Limb (tissue), 2 donors: ENCODE results near the gene NFIA.
"Not testable (repeated sequence)": the region's sequence is repeated elsewhere in the genome, so short reads cannot be mapped to it uniquely, and the experiment has no call there.

ENCODE experiments used
- DNase-seq, 2 donors: peaks; one replicate each; pipeline ENCODE4 v3.0.0-alpha.2; 2016; ENCODE audit errors: extremely low spot score in 2 of 2

Gene NFIA

DNA sequence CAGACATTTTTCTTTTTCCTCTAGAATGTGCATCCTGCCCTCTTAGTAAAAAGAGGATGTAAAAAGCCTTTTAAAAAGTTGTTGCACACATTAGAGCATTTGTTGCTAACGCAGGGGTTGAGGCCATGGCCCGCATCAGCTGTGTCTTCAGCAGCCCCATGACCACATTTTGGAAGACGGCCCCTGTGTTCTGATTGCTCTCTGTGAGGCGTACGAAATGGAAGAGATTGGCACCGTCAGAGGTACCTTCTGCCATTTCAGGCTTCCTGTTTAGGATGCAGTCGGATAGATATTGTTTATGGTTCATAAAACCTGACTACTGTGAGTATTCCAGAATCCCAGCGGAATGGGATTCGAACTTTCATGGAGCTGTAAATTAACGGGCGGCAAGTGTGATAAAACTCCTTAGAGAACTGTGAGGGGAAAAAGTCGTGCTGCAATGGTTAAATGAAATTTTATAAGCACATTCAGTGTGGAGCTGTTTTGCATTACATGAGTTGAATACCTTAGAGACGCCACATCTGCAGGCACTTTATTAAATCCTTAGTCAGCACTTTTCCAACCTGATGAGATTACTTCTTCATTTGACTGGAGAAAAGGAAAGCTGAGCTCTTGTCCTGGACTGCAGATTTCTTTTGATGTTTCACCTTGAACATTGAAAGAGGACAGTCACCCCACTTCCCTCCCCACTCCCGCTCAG is 368.7 kb downstream of the NFIA start:
- peak; percentile 56 to 86 for DNase-seq

DNA sequence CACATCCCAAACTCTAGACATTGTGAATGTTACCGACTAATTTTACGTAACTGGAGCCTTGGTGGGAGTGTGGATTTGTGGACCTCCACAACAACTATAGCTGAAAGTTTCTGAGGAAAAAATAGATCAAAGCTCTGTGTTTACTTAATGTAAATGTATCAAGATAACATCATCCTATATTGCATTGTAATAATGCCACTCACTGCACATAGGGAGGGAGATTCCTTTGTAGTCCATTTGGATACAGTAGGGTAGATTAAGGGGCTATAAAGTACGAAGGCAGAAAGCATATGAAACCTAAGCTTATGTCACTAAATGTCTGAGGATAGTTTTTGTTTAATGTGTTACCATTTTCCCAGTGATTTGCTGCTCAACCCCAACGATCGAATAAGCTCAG is 369.2 kb downstream of the NFIA start:
- no peak for DNase-seq

DNA sequence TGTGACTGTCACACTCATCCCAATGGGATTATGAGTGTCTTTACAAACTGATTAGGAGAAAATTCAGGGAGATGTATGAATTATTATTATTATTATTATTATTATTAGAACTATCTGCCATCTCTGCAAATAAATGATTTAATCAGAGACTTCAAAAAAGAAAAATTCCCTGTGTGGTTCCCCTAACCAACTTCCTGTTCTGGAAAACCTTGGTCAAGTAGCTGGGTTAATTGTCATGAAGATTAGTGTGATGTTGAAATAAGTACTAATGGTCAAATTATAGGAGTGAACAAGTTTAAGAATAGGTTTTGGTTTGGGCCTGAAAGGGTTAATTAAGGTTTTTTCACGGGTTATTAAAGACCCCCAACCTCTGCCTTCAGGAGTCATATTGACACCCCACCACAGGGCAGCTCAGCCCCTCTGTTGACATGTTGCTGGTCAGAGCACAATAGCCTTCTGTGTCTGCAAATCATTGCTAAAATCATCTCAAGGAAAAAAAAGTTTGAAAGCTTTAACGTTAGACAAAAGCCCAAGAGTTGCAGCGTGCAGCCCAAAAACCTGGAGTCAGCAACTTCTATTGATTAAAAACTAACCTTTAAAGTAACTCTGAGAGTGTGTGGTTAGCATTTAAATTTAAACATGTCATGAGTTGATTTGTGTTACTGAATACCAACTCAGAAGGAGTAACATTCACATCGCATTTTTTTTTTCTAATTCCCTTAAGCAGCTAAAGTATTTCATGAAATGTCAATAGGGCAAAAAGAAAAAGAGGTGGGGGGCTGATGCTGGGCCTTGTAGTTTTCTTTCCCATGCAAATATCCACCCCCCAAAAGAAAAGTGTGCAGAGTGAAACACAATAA is 370.0 kb downstream of the NFIA start:
- DNase-seq = no peak

DNA sequence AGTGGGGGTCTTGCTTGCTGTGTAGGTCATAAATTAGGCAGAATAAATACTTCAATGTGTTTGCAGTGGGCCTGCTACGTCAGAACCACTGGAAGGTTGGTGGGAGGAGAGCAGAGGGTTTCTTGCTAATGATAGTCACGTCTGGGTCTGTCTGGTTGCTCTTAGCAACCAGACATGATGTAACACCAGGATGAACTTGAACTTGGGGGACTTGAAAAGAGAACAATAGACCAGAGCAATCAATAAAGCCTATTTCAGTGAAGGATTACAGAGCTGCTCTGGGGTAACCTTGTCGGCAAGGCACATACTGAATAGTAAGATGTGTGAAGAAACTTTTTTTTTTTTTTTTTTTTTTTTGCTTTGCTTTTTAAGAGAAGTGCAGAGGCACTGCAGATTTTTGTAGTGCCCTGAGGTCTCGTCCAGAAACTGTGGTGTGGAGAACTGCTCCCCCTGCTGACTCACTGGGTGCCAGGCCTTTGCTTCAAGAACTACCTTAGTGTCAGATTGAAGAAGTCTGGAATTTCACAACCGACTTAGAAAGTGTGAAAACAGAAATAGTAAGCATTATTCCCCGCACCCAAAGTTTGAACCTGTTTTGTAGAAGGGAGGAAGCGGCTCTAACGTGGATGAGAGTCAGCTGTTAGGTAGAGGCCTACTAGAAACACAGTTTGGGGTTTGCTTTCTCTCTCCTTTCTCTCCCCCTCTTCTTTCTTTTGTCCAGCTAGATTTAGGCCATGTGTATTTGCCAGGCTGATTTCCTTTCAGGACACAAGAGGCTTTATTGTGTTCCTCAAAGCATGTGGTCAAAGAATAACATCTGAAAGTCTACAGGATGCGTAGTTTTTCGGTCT is 371.0 kb downstream of the NFIA start:
- DNase-seq = peak; percentile 89 to 93

DNA sequence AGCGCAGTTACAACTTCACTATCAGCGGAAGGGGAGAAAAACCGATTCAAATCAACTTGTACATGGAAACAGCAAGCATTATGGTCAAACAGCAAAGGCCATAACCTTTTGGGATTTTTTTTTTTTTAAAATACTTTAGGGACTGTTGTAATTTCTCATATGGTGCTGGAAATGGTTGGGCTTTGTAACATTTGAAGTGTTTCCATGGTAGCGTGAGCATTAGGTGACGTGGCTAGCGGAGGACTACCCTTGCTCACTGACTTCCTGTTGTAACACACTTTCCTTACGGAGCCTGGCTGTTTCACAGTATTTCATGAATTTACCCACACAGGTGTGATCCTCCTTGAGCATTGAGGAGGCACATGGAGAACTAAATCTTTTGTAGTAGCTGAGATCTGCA is 373.0 kb downstream of the NFIA start:
- DNase-seq = no peak

DNA sequence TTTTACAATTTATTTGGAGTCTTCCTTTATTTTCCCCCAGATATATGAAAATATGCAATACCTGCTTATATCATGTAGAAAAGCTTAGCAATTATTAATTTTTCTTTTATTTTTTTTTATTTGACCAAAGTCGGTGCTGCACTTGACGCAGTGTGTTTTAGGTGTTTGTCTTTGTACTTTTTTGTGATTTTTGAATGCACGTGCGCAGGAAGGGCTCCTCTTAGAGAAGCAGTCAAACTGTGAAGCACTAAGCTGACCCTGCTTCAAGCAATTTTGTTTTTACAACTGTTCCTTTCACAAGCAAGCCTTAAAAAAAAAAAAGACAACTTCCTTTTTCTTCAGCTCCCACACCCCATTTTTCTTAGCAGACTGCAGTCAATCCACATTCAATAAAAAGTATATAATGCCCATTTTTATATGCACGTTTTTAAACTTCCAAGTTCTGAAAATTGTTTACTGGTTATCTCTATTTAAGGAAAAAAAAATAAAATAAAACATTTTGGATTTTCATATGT is 375.2 kb downstream of the NFIA start:
- DNase-seq = no peak

DNA sequence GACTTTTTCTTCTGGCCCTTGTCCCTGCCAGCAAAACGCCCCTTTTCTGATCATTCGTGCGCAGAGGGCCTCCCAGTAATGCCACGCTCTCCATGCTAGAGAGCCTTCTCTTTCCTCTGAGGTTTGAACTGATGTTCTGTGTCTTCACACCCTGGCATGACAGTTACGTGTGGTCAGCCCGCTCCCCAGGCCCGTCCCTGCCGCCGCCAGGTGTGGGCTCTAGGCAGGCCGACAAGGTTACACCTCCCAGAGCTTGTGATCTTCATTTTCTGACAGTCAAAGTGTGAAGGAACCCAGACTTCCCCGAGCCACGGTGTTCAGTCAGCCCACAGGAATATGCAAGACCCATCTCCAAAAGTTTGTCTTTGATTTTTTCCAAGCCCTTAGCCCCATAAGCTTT is 377.0 kb downstream of the NFIA start:
- no peak for DNase-seq

DNA sequence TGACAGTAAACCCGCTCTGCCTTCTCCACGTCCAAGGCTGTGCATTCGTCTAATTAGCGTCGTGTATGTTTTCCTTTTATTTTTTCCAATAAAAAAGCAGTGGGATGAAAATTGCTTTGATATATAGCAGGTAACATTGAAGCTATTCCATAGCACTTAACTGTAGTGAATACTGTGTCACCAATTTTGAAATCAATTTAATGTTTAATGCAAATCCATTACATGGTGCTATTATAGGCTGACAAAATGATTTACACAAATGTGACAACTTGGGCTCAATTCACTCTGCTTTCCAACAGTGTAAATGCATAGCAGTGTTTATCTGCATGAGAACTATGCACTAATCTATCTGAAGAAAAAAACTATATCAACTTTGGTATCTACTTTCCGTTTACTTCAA is 377.8 kb downstream of the NFIA start:
- DNase-seq = no peak

DNA sequence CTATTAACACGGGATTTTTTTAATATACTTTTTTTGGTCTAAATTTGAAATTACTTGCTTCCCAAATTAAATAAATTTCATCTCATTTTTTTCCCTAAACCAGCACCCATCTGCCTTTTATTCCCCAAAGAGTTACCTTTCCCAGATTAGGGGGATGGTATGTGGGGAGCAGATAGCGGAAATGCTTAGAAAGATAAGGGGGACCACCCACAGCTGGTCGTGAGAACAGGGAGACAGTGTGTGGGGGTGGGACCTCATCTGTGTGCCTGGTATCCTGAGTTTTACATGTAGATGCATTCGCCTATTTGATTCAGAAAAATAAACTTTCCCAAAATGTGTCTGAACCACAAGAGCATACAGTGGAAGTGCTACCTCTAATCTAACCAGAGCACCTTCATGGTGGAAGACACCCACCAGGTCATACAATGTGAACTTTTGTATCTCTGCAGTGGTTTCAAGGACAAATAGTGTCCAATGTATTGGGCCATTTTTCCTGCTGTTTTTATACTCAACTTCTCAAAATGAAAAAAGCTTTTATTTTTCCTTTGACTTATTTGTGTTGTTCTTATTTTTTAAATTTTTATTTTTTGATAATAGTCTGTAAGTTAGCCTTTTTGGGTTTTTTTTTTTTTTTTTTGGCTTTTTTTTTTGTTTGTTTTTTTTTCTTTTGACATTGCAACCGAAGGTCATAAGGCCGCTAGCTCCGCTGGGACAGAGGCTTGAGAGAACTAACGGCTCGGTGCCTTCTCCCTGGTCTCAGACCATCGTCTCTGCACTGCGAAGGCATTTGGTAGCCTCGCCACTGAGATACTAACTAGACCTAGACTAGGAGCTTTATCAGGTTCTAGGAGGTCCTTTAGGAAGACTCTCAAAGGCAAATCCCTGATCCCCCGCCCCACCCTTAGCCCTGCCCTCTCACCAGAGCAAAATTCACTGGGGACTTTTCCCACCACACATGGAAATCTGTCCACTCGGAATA is 379.3 kb downstream of the NFIA start:
- DNase-seq = no peak

DNA sequence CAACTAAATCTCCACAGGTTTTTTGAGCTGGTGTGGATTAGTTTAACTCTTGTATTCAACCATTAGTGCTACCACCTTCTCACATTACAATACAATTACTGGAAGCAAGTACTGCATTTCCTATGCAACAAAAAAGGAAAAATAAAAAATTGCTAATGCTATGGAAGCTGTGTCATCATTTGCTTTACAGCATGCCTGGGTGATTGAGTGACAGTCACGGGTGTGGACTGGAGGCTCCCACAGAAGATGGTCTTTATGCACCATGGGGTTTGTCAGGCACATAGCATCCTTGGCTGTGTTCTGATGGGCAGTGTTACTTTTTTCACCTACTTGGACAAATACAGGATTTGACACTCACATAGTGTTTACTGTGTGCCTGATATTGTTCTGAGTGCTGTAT is 380.3 kb downstream of the NFIA start:
- no peak for DNase-seq

DNA sequence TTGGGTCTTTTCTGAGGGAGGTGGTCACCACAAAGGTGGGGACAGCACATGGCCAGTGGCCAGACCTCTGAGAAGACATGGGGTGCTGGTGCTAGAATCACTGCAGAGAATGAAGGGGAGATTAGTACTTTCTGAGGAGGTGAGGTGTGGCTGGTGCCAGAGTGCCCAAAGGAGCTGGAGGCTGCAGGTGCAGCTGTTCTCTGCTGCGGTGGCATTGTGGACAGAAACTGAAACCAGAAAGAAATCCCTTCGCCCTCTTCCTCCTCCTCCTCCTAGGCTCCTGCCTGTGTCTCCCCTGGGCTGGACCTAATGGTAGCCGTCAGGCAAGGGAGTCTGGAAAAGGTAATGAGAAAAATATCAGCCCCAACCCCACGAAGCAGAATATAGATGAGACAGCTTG is 380.9 kb downstream of the NFIA start:
- no peak for DNase-seq

DNA sequence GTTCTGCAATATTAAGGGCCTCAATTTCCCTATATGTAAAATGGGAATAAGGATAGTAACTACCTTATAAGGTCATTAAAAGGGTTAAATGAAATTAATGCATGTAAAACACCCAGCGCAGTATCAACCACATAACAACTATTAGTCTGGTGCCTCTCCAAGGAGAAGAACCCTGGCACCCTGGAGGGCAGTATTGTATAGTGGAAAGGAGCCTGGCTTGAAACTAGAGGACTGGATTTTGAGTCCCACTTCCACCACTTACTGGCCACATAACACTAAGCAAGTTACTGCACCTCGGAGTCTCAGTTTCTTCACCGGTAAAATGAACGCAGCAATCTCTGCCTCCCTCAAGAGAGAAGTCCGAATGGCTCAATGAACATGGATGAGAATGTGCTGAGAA is 385.5 kb downstream of the NFIA start:
- not testable (repeated sequence) for DNase-seq

DNA sequence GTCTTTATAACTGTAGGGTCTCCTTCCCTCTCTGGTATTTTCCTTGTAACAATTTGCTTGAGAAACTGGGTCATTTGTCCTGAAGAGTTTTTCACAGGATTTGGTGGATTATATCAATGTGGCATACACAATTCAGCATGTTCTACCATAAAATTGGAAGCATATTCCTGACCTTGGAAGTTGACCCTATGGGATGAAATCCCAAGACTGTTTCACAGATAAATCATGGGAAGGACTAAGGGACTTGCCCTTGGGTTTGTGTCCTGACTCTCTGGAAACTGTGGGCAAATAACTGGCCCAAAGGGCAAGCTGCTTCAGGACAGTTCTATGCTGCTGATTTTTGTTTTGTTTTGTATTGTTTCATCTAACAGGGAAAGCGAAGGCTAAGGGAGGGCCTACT is 387.0 kb downstream of the NFIA start:
- DNase-seq = no peak

DNA sequence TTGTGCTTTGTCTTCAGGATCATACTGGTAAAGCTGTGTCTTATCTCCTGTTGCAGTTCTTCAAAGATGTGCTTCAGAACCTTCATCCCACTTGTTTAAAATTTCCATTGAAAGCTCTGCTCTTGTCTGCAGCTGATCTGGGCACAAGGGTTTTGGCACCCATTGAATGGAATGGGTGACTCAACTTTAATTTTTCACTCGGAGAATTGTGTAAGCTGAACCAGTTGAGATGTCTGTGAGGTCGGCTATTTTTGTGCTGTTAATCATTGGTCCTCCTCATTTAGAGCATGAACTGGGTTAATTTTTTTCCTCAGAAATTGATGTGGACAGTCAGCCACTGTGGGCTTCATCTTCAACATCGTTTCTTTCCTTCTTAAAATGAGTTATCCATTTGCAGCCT is 390.5 kb downstream of the NFIA start:
- DNase-seq = no peak

DNA sequence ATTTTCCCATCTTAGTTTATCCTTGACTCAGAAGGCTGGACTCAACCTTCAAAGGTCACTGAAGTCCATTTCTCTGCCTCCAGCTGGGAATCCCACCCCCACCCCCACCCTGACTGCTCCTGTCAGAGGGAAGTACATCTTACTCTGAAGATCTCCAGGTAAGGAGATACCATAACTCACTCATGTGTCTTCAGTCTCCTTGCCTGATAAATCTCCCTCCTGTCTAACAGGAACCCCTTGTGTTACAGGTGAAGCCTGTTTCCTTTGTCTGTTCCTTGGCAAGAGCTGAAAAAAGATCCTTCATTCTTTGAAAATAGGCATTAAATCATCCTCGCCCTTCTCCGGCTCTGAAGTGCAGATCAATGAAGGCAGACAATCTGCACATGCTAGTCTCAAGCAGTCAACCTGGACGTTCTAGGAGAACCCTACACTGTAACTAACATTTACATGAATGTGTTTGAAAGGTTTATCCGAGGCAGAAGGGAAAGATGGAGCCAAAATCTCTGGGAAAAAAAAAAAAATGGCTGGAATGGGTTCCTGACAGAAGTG is 392.0 kb downstream of the NFIA start:
- DNase-seq = no peak

DNA sequence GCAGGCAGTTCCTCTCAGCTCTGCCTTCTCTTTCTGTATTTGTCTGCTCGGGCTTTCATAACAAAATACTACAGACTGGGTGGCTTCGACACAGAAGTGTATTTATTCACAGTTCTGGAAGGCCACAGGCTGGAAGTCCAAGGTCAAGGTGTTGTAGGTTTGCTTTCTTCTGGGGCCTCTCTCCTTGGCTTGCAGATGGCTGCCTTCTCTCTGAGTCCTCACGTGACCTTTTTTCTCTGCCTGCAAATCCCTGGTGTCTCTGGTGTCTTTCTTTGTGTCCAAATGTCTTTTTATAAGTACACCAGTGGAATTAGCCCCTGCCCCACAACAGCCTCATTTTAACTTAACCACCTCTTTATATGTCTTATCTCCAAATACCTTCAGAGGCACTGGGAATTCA is 392.6 kb downstream of the NFIA start:
- DNase-seq = no peak

DNA sequence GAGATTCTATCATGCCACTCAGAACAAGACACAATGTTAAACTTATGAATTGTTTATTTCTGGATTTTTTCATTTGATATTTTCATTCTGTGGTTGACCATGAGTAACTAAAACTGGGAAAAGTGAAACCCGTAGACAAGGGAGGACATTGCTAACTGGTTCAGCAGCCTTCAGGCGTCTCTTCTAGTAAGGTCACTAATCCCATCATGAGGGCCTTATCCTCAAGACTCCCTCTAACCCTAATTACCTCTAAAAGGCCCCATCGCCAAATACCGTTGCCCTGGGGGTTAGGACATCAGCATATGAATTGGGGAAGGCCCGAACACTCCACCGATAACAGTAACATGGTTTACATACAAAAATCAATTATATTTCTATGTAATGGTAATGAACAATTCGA is 394.9 kb downstream of the NFIA start:
- no peak for DNase-seq

DNA sequence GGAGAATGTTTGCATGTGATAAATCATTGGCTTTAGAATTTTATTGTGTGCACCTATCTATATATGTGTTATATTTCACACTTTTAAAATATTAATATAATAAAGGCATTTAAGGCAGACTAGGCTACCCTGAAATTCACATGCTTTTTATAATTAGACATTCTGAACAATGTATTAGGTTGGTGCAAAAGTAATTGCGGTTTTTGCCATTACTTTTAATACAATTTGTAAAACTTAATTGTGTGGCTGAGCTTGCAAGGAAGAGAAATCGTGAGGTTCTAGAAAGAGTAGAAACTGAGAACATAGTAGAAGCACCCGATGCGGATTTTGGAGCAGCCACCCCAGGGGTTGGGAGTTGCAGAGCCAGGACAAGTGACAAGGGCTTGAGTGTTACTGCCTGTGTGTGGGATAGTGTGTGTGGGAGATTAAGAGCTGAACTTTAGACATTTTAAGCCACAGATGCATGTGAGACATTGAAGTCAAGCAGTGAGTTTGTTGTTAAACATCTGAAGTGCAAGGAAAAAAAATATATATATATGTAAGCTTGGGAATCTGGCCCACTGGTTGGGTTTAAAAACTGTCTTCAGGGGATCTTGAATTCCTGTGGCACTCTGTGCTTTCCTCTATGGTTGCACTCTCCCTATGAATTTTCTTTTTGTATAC is 398.0 kb downstream of the NFIA start:
- no peak for DNase-seq

DNA sequence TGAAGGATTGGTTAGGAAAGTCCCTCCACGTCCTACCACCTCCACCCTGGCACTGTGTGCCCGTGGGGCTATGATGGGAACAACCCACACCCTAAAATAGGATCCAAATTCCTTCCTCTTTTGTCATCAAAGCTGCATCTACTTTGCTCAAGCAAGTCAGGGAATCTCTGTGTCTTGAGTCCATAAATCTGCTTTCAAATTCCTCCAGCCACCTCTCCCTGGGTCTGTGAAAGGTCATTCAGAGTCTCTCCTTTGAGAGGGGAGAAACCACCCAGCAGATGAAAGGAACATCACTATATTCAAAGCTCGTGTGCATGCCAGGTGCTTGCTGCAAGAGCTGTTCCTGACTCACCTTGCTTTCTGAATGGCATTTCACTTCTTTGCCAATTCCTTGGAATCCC is 399.0 kb downstream of the NFIA start:
- no peak for DNase-seq

DNA sequence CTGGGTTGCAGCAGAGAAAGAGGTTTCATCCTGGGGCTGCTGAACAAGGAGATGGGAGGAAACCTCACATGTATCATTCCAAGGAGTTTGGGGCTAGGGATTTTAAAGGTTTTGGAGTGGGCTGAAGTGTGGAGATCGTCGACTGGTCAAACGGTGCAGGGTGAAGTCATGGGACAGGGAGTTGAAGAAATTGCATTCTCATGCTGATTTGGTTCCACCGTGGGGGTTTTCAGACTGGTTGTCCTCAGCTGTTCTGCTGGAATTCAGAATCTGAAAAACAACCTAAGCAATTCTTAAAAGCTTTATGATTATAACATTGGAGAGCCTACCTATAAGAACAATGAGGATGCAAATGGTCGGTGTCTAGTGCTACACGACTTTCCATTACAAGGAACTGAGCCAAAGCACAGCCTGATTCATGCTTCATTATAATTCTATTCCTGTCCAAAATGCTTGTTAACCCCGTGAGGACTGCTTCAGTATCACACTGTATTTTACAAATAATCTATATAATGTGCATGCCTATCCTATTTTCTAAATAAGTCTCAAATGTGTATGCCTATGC is 399.9 kb downstream of the NFIA start:
- DNase-seq = no peak
